OCI-LY7 (cell line): Measurements from ENCODE around the gene TMCC2.

Experiments
- CTCF ChIP-seq: fragments of 200-600 bp; sonication (generic); conservative IDR thresholded peaks from 2 replicates; pipeline ENCODE4 v1.5.1; 2014; ENCODE audit warnings: mild to moderate bottlenecking, antibody characterized with exemption, low read length, moderate library complexity, mixed read lengths
- EZH2phosphoT487 ChIP-seq: fragments of 200-600 bp; sonication (generic); IDR thresholded peaks from 2 replicates; pipeline ENCODE4 v1.6.1; 2018; ENCODE audit warnings: low read depth, borderline replicate concordance, mild to moderate bottlenecking, mixed run types, antibody characterized with exemption, low read length, moderate library complexity, mixed read lengths

DNA sequence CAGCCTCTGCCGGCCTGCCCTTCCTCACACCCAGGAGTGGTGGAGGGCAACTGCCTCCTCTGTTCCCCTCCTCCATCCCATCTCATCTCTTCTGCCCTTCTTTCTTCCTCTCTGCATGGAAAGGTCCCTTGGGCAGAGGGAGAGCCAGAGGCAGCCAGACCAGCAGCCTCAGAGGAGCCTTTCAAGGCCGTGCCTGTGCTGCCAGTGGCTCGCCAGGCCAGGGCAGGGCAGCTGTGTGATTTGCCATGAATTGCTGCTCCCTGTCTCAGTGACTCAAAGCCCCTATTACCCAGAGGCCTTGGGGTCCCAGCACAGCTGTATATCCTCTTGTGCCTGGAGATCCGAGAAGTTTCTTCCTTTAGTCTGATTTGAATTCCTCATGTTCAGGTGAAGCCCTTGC, 21.9 kb downstream of the TMCC2 start:
- TF ChIP-seq CTCF, result no peak
- no peak for TF ChIP-seq EZH2phosphoT487
